ENCODE results near the gene BCAM. TPM values are rescaled to one million over a fixed set of nuclear protein-coding genes. Genes with fewer than 3 reads are reported as not detected.

BCAM gene
- total RNA-seq, 1 experiment from 2014 or later: 146 TPM

DNA sequence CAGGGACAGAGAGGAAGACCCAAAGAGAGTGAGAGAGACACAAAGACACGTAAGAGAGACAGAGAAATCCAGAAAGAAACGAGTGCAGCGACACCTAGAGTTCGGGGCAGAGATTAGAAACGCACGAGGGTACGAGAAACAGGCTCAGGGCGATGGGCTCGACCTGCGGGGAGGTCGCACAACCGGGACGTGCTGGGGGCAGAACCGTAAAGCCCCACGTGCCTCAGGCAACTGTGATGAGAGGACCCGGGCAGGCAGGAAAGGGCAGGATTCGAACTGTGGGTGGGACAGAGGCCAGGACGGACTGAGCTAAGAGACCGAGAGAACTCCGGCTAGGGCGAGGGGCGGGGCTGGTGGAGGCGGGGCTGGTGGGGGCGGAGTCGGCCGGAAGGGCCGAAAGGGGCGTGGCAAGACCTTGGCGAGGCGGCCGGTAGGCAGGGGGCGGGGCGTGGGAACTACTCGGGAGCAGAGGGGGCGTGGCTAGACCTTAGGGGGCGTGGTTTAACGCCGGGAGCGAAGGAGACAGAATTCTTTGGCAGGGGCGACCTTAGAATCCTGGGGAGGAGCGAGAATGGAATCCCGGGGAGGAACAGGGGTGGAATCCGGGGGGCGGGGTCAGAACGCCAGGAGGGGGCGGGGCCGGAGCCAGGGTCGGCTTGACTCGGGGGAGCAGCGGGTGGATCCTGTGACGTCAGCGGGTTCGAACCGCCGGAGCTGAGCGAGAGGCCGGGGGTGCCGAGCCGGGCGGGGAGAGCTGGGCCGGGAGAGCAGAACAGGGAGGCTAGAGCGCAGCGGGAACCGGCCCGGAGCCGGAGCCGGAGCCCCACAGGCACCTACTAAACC is 36.9 kb downstream of the BCAM start, which contains the start of gene NECTIN2:
TSS of gene NECTIN2 (plus strand) at position 686 of the 843 bp plus-strand sequence. CDS start 229 bp downstream, outside the sequence.
- H3K27ac ChIP-seq: peak within 1 kb of the TSS; percentile 86
- peaks cover 17% of the 10 kb centered on the region for H3K4me1 ChIP-seq (replicated peaks; ENCODE audit: insufficient read depth)
- POLR2A ChIA-PET (ENCODE audit: unreplicated experiment): interaction anchor here (0.5 to 1.0 kb wide), 11 partner anchors 38 to 1177 kb away, joined by 3 to 36 read pairs (median 9); partner anchors contain the start of gene DMPK
- DNase-seq: peak; percentile 93 to 100
- peaks cover 45% of the 10 kb centered on the region for H3K79me2 ChIP-seq (ENCODE audit: low read depth)
- no TSS peak for BruUV-seq (replicated peaks)
- CTCF ChIA-PET: interaction anchor here (0.5 to 1.0 kb wide), 13 partner anchors 28 to 269 kb away, joined by 3 to 30 read pairs (median 4); no protein-coding TSS in a partner anchor
- H3F3A ChIP-seq (ENCODE audit: insufficient read depth, low read depth): peaks cover 40% of the 10 kb centered on the region
- H3K4me3 ChIP-seq: peak within 1 kb of the TSS; percentile 83
- H4K20me1 ChIP-seq (ENCODE audit: insufficient read depth): peaks cover 28% of the 10 kb centered on the region
- peak within 1 kb of the TSS; percentile 91 for H3K4me2 ChIP-seq
- no peaks in the 10 kb centered on the region for H3K27me3 ChIP-seq (ENCODE audit: insufficient read depth, low read depth)
- no peaks in the 10 kb centered on the region for H3K9me3 ChIP-seq (ENCODE audit: insufficient read depth, low read depth)
- intact Hi-C loops (cut with micrococcal nuclease; ENCODE audit: unreplicated experiment): loop anchor here (1.0 to 5.0 kb wide), 5 partner anchors 61 to 259 kb away; partner anchors contain the start of gene CLPTM1
- no peaks in the 10 kb centered on the region for H3K9me2 ChIP-seq (ENCODE audit: insufficient read depth)
- TF ChIP-seq, protein P1, sequence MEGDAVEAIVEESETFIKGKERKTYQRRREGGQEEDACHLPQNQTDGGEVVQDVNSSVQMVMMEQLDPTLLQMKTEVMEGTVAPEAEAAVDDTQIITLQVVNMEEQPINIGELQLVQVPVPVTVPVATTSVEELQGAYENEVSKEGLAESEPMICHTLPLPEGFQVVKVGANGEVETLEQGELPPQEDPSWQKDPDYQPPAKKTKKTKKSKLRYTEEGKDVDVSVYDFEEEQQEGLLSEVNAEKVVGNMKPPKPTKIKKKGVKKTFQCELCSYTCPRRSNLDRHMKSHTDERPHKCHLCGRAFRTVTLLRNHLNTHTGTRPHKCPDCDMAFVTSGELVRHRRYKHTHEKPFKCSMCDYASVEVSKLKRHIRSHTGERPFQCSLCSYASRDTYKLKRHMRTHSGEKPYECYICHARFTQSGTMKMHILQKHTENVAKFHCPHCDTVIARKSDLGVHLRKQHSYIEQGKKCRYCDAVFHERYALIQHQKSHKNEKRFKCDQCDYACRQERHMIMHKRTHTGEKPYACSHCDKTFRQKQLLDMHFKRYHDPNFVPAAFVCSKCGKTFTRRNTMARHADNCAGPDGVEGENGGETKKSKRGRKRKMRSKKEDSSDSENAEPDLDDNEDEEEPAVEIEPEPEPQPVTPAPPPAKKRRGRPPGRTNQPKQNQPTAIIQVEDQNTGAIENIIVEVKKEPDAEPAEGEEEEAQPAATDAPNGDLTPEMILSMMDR (conservative IDR thresholded peaks at IDR 0.05): peak; percentile 93
- no peak for TF ChIP-seq EZH2 (IDR thresholded peaks at IDR 0.05; ENCODE audit: low read depth)
- peak within 1 kb of the TSS; percentile 88 for H2AFZ ChIP-seq
- no peaks in the 10 kb centered on the region for H3K36me3 ChIP-seq (ENCODE audit: low read depth)

DNA sequence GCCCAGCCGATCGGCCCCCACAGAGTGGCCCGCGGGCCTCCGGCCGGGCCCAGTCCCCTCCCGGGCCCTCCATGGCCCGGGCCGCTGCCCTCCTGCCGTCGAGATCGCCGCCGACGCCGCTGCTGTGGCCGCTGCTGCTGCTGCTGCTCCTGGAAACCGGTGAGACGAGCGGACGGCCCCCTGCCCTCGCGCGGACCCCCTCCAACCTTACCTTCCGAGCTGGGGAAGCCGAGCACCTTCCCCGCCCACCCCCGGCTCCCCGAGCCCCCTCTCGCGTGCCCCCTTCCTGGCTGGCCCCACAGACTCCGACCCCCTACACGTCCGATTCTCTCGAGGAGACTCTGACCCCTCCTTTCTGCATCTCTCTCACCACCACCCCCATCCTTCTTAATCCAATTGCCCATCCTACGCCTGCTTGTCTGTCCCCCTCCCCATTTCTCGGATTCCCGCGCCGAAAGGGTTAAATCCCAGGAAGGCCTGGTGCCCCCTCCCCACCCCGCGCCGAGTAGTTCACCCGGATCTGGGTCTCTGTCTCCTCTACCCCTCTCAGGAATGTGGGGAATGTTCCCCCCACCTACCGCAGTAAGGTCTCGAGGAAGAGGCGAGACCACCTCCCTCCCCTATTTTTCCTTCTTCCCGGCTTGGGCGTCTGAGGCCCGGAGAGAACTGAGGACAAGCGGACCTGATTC is 37.7 kb downstream of the BCAM start:
- H3K79me2 ChIP-seq (ENCODE audit: low read depth): peaks cover 53% of the 10 kb centered on the region
- POLR2A ChIA-PET (ENCODE audit: unreplicated experiment): interaction anchor here (0.6 to 0.7 kb wide), 2 partner anchors 55 to 325 kb away, joined by 3 read pairs; no protein-coding TSS in a partner anchor

More for the DNA sequence above, 37.7 kb downstream of the BCAM start:
- TSS peak; percentile 68 for BruUV-seq (replicated peaks)
- intact Hi-C loops (cut with micrococcal nuclease; ENCODE audit: unreplicated experiment): loop anchor here (1.0 to 5.0 kb wide), 3 partner anchors 44 to 259 kb away; partner anchors contain the start of gene CLPTM1
- peak overlapping the region; percentile 91 for H3K4me2 ChIP-seq
- H2AFZ ChIP-seq: peak overlapping the region; percentile 73; the same call in 1 of the 2 replicates
- no peaks in the 10 kb centered on the region for H3K27me3 ChIP-seq (ENCODE audit: insufficient read depth, low read depth)
- H4K20me1 ChIP-seq (ENCODE audit: insufficient read depth): peaks cover 32% of the 10 kb centered on the region
- peak in 1 of 2 experiments; percentile 20 for DNase-seq
- TF ChIP-seq, protein P1 (conservative IDR thresholded peaks at IDR 0.05): no peak
- TF ChIP-seq EZH2 (IDR thresholded peaks at IDR 0.05; ENCODE audit: low read depth): no peak
- peaks cover 40% of the 10 kb centered on the region for H3F3A ChIP-seq (ENCODE audit: insufficient read depth, low read depth)
- CTCF ChIA-PET: interaction anchor here (1.0 kb wide), 1 partner anchor 57 kb away, joined by 3 read pairs; no protein-coding TSS in a partner anchor
- peak overlapping the region; percentile 77 for H3K27ac ChIP-seq
- peak overlapping the region; percentile 72 for H3K4me3 ChIP-seq
- H3K9me2 ChIP-seq (ENCODE audit: insufficient read depth): no peaks in the 10 kb centered on the region
- no peaks in the 10 kb centered on the region for H3K36me3 ChIP-seq (ENCODE audit: low read depth)
- H3K9me3 ChIP-seq (ENCODE audit: insufficient read depth, low read depth): no peaks in the 10 kb centered on the region
- peaks cover 17% of the 10 kb centered on the region for H3K4me1 ChIP-seq (replicated peaks; ENCODE audit: insufficient read depth)
